ENCODE measurements around the gene RTN4R.

RTN4R gene

DNA sequence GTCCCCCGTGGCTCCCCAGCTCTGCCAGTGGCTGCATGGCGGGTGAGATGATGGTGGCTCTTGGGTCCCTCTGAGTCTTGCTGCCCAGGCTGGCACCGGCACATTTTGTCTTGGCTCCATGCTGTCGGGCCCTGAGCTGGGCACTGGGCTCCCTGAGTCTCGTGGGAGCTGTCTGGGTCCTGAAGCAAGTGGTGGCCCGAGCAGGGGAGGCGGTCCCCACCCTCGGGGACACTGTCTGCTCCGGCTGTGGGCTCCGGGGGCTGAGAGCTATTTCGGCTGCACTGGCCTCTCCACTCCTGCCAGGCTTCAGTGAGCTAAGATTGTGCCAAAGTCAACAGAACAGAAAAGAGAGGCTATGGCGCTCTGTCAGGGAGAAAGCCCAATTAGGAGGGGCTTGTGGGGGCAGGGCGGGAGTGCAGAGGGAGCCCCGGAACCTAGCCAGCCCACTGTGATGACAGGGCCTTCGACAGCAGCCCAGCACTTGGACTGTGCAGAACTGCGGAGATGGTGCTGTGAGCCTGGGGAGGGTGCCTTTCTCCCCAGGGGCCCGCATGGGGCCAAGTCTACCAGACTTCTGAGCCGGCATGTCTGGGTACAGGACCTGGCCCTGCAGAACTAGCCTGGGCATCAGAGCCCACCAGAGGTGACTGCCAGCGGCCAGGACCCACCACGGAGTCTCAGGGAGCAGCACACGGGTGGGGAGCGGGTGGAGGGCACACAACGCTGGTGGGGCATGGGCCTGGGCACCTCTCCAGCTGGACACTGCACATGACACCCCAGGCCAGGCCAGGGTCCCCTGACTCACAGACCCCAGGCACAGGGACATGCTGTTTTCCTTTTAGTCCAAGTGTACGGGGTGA is 38.0 kb downstream of the RTN4R start:
- H3K4me3 Mint-ChIP-seq = no peak overlapping the region
- H3K4me1 Mint-ChIP-seq = no peaks in the 10 kb centered on the region
- H3K27ac Mint-ChIP-seq = no peak overlapping the region
- DNase-seq (no peak), ATAC-seq (no peak)
- peaks cover 3 to 5% of the 10 kb centered on the region in 2 donors for H3K9me3 Mint-ChIP-seq
- H3K27me3 Mint-ChIP-seq = no peaks in the 10 kb centered on the region

- Mint-ChIP-seq H3K27me3 (no peaks in the 10 kb centered on the region), H3K27ac (no peak overlapping the region), H3K4me3 (no peak overlapping the region), H3K4me1 (no peaks in the 10 kb centered on the region), H3K9me3 (peaks cover 8 to 14% of the 10 kb centered on the region in 2 donors)
- DNase-seq (no peak), ATAC-seq (no peak)
These were observed 39.2 kb downstream of the RTN4R start for GRCh38 chr22:20228939-20229272.

DNA sequence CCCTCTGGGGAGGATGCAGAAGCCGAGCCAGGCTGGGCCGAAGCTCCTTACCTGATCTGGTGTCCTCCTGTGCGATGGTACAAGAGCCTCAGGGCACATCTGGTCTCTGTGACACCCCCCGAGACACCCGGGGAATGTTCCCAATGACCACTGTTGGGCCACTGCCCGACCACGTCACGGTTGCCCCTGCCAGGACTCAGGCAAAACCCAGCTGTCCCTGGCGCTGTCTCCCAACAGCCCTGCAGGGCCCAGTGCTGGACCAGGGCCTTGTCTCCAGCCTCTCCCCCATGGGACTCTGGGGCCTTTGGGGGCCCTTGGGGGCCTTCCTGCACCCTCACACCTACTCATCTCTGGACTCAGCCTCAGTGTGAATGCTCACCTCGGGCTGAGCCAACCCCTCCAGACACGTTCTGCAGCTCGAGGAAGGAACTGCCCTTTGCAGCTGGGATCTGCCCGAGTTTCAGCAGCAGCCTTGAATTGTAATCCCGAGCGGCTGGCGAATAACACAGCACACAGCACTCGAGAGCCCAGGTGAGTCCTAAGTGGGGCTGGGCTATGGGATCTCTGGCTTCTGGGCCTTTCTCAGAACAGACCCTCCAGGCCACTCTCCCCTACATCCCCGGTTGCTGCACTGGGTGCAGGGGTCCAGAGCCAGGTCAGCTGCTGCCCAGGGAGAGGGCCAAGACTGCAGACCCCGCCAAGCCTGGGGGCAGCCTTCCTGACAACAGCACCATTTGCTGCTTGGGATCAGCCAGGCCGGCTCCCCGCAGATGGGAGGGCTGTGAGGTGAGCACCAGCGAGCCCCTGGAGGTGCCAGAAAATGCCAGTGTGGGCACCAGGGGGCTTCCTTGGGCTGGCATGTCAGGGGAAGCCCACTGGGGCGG is 39.8 kb downstream of the RTN4R start:
- ATAC-seq (no peak), DNase-seq (no peak)
- no peak overlapping the region for H3K4me3 Mint-ChIP-seq
- H3K27me3 Mint-ChIP-seq = no peaks in the 10 kb centered on the region
- no peak overlapping the region for H3K27ac Mint-ChIP-seq
- peaks cover 8 to 14% of the 10 kb centered on the region in 2 donors for H3K9me3 Mint-ChIP-seq
- H3K4me1 Mint-ChIP-seq = no peaks in the 10 kb centered on the region

DNA sequence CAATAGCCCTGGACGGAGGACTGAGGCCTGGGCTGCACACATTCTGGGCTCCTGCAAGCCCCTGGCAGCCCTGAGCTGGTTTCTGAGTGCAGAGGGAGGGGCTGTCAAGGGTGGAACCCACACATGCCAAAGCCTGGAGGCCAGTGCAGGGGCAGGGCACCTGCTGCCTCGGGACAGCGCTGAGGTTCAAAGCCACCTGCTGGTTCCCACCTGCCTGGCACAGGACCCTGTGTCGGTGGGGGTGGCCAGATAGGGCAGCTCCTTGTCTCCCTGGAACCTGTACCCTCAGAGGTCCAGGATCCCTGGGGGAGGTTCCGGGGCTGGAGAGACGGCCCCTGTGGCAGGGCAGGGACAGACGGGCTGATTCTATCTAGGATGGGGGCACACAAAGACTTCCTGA is 40.8 kb downstream of the RTN4R start:
- H3K4me1 Mint-ChIP-seq = no peaks in the 10 kb centered on the region
- H3K27me3 Mint-ChIP-seq = no peaks in the 10 kb centered on the region
- H3K27ac Mint-ChIP-seq = no peak overlapping the region
- H3K9me3 Mint-ChIP-seq = peaks cover 8 to 14% of the 10 kb centered on the region in 2 donors
- ATAC-seq (no peak), DNase-seq (no peak)
- H3K4me3 Mint-ChIP-seq = no peak overlapping the region

- Mint-ChIP-seq H3K27ac (no peak overlapping the region), H3K27me3 (no peaks in the 10 kb centered on the region), H3K4me3 (no peak overlapping the region), H3K9me3 (peaks cover 8 to 14% of the 10 kb centered on the region in 2 donors), H3K4me1 (no peaks in the 10 kb centered on the region)
- no peak for DNase-seq
- no peak for ATAC-seq
These were observed 41.3 kb downstream of the RTN4R start for GRCh38 chr22:20226760-20227350.

DNA sequence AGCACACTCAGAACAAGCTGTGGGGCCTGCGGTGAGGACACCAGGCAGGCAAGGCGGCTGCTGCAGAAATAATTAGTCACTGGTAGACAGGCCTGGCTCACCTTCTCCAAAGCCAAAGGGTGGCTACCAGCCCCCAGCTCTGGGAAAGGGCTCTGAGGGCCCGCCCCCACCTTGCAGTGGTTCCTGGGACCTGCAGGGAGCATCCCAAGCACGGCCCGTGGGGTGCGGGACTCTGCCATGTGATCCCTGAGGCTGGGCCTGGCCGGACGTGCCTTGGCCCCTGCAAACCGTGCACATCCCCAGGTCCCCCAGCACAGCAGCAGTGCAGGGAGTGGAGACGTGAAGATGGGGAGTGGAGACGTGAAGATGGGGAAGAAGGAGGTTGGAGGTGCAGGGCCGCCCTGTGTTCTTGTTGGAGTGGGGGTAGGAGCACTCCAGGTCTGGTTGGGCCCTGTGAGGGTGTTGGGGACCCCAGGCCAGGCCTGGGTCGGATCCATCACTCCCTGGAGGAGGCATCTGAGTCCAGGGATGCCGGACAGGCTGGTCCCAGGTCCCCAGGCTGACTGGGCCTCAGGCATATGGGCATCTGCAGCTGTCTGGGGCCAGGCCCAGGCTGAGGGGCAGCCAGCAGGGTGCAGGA is 41.9 kb downstream of the RTN4R start:
- no peak for ATAC-seq
- no peaks in the 10 kb centered on the region for H3K27me3 Mint-ChIP-seq

GRCh38 chr22:20225693-20225966 is 42.5 kb downstream of the RTN4R start:
- Mint-ChIP-seq H3K4me3 (no peak overlapping the region), H3K27me3 (no peaks in the 10 kb centered on the region), H3K27ac (no peak overlapping the region), H3K9me3 (peaks cover 8 to 14% of the 10 kb centered on the region in 2 donors), H3K4me1 (no peaks in the 10 kb centered on the region)
- DNase-seq = no peak
- no peak for ATAC-seq

More for the DNA sequence above, 41.9 kb downstream of the RTN4R start:
- Mint-ChIP-seq H3K4me1 (no peaks in the 10 kb centered on the region), H3K9me3 (peaks cover 8 to 14% of the 10 kb centered on the region in 2 donors), H3K4me3 (no peak overlapping the region), H3K27ac (no peak overlapping the region)
- DNase-seq = no peak

- Mint-ChIP-seq H3K27ac (no peak overlapping the region), H3K9me3 (peaks cover 8 to 14% of the 10 kb centered on the region in 2 donors), H3K4me3 (no peak overlapping the region), H3K4me1 (no peaks in the 10 kb centered on the region), H3K27me3 (no peaks in the 10 kb centered on the region)
- ATAC-seq (no peak), DNase-seq (no peak)
These were observed 43.0 kb downstream of the RTN4R start for GRCh38 chr22:20224917-20225692.

DNA sequence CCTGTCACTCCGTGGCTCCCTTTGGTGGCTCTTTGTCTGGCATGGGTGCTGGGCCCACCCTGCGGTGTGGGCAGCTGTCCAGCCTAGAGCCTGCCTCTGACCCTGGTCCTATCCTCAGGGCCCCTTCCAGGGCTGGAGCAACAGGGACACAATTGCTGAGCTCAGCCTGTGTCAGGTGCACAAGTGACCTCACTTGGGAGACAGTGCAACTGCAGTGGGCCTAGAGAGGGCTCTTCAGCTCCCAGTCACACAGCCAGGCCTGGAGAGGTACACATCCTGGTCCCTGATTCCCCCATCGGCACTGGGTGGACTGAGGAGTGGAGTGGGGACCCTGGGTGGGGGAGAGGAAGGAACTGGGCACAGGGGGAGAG is 43.9 kb downstream of the RTN4R start:
- peaks cover 8 to 14% of the 10 kb centered on the region in 2 donors for H3K9me3 Mint-ChIP-seq
- H3K27me3 Mint-ChIP-seq = no peaks in the 10 kb centered on the region
- no peaks in the 10 kb centered on the region for H3K4me1 Mint-ChIP-seq
- ATAC-seq (no peak), DNase-seq (no peak)
- H3K27ac Mint-ChIP-seq = peak overlapping the region in 1 of 2 donors; percentile 87
- H3K4me3 Mint-ChIP-seq = no peak overlapping the region

GRCh38 chr22:20223421-20224255 is 44.5 kb downstream of the RTN4R start:
- H3K9me3 Mint-ChIP-seq = peaks cover 8 to 14% of the 10 kb centered on the region in 2 donors
- no peaks in the 10 kb centered on the region for H3K27me3 Mint-ChIP-seq
- DNase-seq (no peak), ATAC-seq (no peak)
- no peaks in the 10 kb centered on the region for H3K4me1 Mint-ChIP-seq
- no peak overlapping the region for H3K27ac Mint-ChIP-seq
- no peak overlapping the region for H3K4me3 Mint-ChIP-seq

- Mint-ChIP-seq H3K4me3 (no peak overlapping the region), H3K27ac (no peak overlapping the region), H3K4me1 (no peaks in the 10 kb centered on the region), H3K9me3 (peaks cover 8 to 14% of the 10 kb centered on the region in 2 donors), H3K27me3 (no peaks in the 10 kb centered on the region)
- no peak for DNase-seq
- no peak for ATAC-seq
These were observed 45.2 kb downstream of the RTN4R start for GRCh38 chr22:20222764-20223420.

- H3K4me3 Mint-ChIP-seq = no peak overlapping the region
- ATAC-seq = no peak
- H3K4me1 Mint-ChIP-seq = no peaks in the 10 kb centered on the region
These were observed 46.4 kb downstream of the RTN4R start for GRCh38 chr22:20221421-20222340.

DNA sequence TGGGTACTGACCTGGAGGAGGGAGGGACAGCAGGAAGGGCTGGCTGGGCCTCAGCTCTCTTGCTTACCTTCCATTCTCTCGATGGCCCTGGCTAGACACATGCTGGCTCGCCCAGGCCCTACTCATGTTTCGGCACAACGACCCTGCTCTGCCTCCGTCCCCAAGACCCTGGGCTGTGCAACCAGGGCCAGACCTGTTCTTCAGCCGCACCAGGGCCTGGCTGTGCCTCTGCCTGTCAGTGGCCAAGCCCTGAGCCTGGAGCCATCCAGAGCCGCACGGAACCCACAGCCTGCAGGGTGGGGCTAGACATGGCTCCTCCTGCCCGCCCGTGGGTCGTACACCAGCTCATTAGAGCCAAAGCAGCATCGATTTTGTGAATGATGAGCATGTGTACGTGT is 47.5 kb downstream of the RTN4R start:
- Mint-ChIP-seq H3K27ac (no peak overlapping the region), H3K9me3 (peaks cover 8 to 14% of the 10 kb centered on the region in 2 donors), H3K4me3 (no peak overlapping the region), H3K4me1 (no peaks in the 10 kb centered on the region), H3K27me3 (no peaks in the 10 kb centered on the region)
- ATAC-seq (no peak), DNase-seq (no peak)

More at GRCh38 chr22:20221421-20222340, 46.4 kb downstream of the RTN4R start:
- Mint-ChIP-seq H3K27me3 (no peaks in the 10 kb centered on the region), H3K9me3 (peaks cover 8 to 14% of the 10 kb centered on the region in 2 donors), H3K27ac (no peak overlapping the region)
- DNase-seq = no peak
